Brain microvascular endothelial cell (primary cell): Measurements from ENCODE around the gene BHLHE41.

ENCODE experiments used
- DNase-seq: peaks from one replicate; pipeline ENCODE4 v3.0.0-alpha.2; 2020
- H3K27ac ChIP-seq: fragments of 250-450 bp; sonication (Bioruptor Pico); 2 replicates; pipeline ENCODE4 v1.5.1; 2020; ENCODE audit warnings: mild to moderate bottlenecking, moderate library complexity
- H3K27me3 ChIP-seq: fragments of 250-450 bp; sonication (Bioruptor Pico); replicated peaks from 2 replicates; pipeline ENCODE4 v1.5.1; 2020; ENCODE audit warnings: mild to moderate bottlenecking
- H3K36me3 ChIP-seq: fragments of 250-450 bp; sonication (Bioruptor Pico); replicated peaks from 2 replicates; pipeline ENCODE4 v1.5.1; 2020; ENCODE audit warnings: mild to moderate bottlenecking
- H3K4me3 ChIP-seq: 2 replicates; pipeline ENCODE4 v1.5.1; 2011; ENCODE audit warnings: low read depth, mild to moderate bottlenecking, control low read depth, low read length, moderate library complexity
- CTCF ChIP-seq: IDR thresholded peaks from 2 replicates; pipeline ENCODE4 v1.5.1; 2011; ENCODE audit warnings: low read depth, mild to moderate bottlenecking, moderate library complexity, low read length, control low read depth, inconsistent platforms; ENCODE audit errors: missing control alignments
- in situ Hi-C: cut with HindIII; loops from 2 replicates; pipeline ENCODE4 v1.10.0; 2017; ENCODE audit warnings: low sequenced_read_pairs, low pct_ligation_motif_present

BHLHE41 gene

GRCh38 chr12:26112232-26112631, 12.6 kb downstream of the BHLHE41 start:
- in situ Hi-C loops = loop anchor here (25.0 kb wide), 1 partner anchor 525 kb away; no protein-coding TSS in a partner anchor
- no peak overlapping the region for H3K4me3 ChIP-seq
- DNase-seq = no peak
- no peak overlapping the region for H3K27ac ChIP-seq
- no peaks in the 10 kb centered on the region for H3K36me3 ChIP-seq
- no peaks in the 10 kb centered on the region for H3K27me3 ChIP-seq
- no peak for TF ChIP-seq CTCF

GRCh38 chr12:26109343-26109881, 15.4 kb downstream of the BHLHE41 start:
- Histone ChIP-seq H3K36me3 (no peaks in the 10 kb centered on the region), H3K27me3 (no peaks in the 10 kb centered on the region), H3K27ac (no peak overlapping the region), H3K4me3 (no peak overlapping the region)
- in situ Hi-C loops = loop anchor here (25.0 kb wide), 1 partner anchor 528 kb away; no protein-coding TSS in a partner anchor
- no peak for DNase-seq
- TF ChIP-seq CTCF = no peak

GRCh38 chr12:26108915-26109314, 15.9 kb downstream of the BHLHE41 start:
- in situ Hi-C loops = loop anchor here (25.0 kb wide), 1 partner anchor 528 kb away; no protein-coding TSS in a partner anchor
- no peak for TF ChIP-seq CTCF
- DNase-seq = no peak
- Histone ChIP-seq H3K36me3 (no peaks in the 10 kb centered on the region), H3K27me3 (no peaks in the 10 kb centered on the region), H3K4me3 (no peak overlapping the region), H3K27ac (no peak overlapping the region)

GRCh38 chr12:26106347-26106746, 18.5 kb downstream of the BHLHE41 start:
- in situ Hi-C loops = loop anchor here (25.0 kb wide), 1 partner anchor 531 kb away; no protein-coding TSS in a partner anchor
- H3K4me3 ChIP-seq = no peak overlapping the region
- H3K36me3 ChIP-seq = no peaks in the 10 kb centered on the region
- no peak for TF ChIP-seq CTCF
- DNase-seq = no peak
- no peaks in the 10 kb centered on the region for H3K27me3 ChIP-seq
- H3K27ac ChIP-seq = no peak overlapping the region

GRCh38 chr12:26102953-26103352, 21.9 kb downstream of the BHLHE41 start:
- no peak for DNase-seq
- H3K4me3 ChIP-seq = no peak overlapping the region
- no peaks in the 10 kb centered on the region for H3K27me3 ChIP-seq
- H3K36me3 ChIP-seq = no peaks in the 10 kb centered on the region
- no peak overlapping the region for H3K27ac ChIP-seq
- in situ Hi-C loops = loop anchor here (25.0 kb wide), 1 partner anchor 534 kb away; no protein-coding TSS in a partner anchor
- TF ChIP-seq CTCF = no peak

- DNase-seq = no peak
- TF ChIP-seq CTCF = no peak
- H3K36me3 ChIP-seq = no peaks in the 10 kb centered on the region
- no peaks in the 10 kb centered on the region for H3K27me3 ChIP-seq
- in situ Hi-C loops = loop anchor here (25.0 kb wide), 1 partner anchor 536 kb away; no protein-coding TSS in a partner anchor
- no peak overlapping the region for H3K27ac ChIP-seq
- no peak overlapping the region for H3K4me3 ChIP-seq
These were observed 23.1 kb downstream of the BHLHE41 start for GRCh38 chr12:26101763-26102162.
